Stomach smooth muscle (tissue), 2 donors: ENCODE results near the gene RPN1.
A peak's percentile ranks its signal among the peaks of the same experiment; 100 is the strongest.

Source experiments
- H3K27ac ChIP-seq: one replicate; pipeline ENCODE4 v1.7.0; 2013; ENCODE audit warnings: mild to moderate bottlenecking, low read length, inconsistent platforms
- H3K27me3 ChIP-seq, 2 donors: one replicate each; pipeline ENCODE4 v1.7.0; 2013; ENCODE audit warnings: low read length in 2 of 2; ENCODE audit not compliant: insufficient read depth in 2 of 2, control insufficient read depth in 1 of 2
- H3K36me3 ChIP-seq, 2 donors: one replicate each; pipeline ENCODE4 v1.7.0; 2013; ENCODE audit warnings: low read length in 2 of 2; ENCODE audit not compliant: control insufficient read depth in 2 of 2, insufficient read depth in 2 of 2
- H3K4me1 ChIP-seq: one replicate; pipeline ENCODE4 v1.7.0; 2013; ENCODE audit warnings: low read length; ENCODE audit not compliant: control insufficient read depth, insufficient read depth
- H3K4me3 ChIP-seq, 2 donors: one replicate each; pipeline ENCODE4 v1.7.0; 2013; ENCODE audit warnings: low read length in 2 of 2
- H3K9ac ChIP-seq, 2 donors: one replicate each; pipeline ENCODE4 v1.7.0; 2013; ENCODE audit warnings: low read length in 2 of 2, mild to moderate bottlenecking in 1 of 2
- H3K9me3 ChIP-seq, 2 donors: one replicate each; pipeline ENCODE4 v1.7.0; 2013; ENCODE audit warnings: low read length in 2 of 2; ENCODE audit not compliant: control insufficient read depth in 2 of 2
- donor health status: healthy.
- donor health status: Pancreatic carcinoma.

Gene RPN1

DNA sequence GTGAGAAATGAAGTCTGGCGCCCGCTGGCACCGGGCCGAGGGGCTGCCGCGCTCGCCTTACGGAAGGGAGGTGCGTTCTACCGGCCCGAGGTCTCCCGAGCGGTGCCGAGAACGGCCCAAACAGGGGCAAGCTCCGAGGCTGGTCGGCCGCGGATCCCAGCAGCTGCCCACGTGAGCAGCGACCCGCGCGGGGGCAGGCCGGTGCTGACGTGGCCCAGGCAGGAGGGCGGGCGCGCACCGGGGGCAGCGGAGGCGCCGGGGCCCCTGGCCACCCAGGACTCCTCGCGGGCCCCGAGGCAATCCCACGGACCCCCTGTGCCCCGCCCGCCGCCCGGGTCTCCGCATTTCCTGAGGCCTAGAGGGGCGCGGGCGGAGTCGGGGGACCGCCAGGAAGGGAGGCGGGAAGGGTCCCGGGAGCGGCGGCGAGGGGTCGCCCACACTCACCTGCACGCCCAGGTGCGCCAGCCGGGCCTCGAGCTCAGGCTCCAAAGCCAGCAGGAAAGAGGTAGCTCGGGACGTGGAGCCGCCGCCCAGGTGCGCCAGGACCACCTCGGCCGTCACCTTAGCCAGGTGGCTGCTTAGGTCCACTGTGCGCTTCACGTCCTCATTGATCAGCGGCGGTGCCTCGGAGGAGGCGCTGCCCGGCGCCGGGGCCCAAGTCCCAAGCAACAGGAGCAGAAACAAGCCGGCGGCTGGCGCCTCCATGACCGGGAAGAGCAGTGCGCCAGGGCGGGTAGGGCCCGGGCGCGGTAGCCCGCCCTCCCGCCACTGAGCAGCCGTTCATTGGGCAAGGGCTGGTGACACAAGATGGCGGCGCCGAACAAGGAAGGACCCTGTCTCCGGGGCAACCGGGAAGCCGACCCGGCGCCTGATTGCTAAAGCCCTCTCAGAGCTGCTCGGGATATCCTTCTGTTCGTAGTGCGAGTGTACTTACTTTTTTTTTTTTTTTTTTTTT, at the start of gene RPN1:
Gene RPN1, minus strand, starts transcription at position 723 of the 955 bp plus-strand sequence. Its CDS starts 18 bp downstream, at position 705.
- peak within 1 kb of the TSS; percentile 88 to 99 for H3K4me3 ChIP-seq
- H3K9ac ChIP-seq, result peak within 1 kb of the TSS; percentile 95 to 98
- H3K27me3 ChIP-seq, result no peaks in the 10 kb centered on the region
- H3K27ac ChIP-seq, result peak within 1 kb of the TSS; percentile 95
- H3K36me3 ChIP-seq, result no peaks in the 10 kb centered on the region
- H3K9me3 ChIP-seq, result no peaks in the 10 kb centered on the region
- H3K4me1 ChIP-seq, result no peaks in the 10 kb centered on the region

DNA sequence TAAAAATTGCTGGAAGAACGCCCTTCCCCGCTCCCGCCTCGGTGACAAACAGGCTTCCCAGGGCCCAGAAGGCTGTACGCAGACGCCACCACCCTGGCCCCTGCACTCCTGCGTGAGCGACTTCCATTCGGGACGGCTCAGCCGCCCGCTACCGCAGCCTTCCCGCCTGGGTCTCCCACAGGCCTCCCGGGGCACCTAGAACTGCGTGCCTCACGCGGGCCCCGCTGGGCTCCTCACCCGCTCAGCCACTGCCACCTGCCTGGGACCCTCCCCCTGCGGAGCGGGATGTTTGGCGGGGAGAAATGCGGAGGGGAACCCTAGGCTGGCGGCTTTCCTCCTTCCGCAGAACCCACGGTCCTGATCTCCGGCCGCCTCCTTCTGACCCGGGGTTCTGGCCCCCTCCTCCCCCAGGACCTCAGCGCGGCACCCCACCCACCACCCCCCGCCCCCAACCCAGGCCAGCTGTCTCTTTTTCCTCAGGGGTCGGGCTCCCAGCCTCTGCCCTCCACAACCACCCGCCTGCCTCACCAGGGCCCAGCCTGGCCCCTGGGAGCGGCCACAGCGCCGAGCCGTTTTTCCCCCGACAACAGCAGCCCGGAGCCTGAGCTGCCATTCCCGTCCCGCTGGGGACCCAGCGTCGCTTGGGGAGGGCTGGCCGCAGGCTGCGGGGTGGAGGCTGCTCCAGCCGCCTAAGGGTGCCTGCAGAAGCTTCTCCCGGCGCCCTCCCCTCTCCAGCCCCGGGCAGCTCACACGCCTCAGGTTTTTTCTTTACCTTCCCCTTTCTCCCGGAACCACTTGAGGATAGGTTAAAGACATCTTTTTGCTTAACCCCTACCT, 47.8 kb upstream of the RPN1 start:
- Histone ChIP-seq H3K9me3 (no peaks in the 10 kb centered on the region), H3K27ac (peak overlapping the region; percentile 58), H3K36me3 (no peaks in the 10 kb centered on the region), H3K4me3 (peak overlapping the region; percentile 66 to 82), H3K9ac (peak overlapping the region; percentile 72 to 87), H3K27me3 (no peaks in the 10 kb centered on the region), H3K4me1 (peaks cover 16% of the 10 kb centered on the region)

DNA sequence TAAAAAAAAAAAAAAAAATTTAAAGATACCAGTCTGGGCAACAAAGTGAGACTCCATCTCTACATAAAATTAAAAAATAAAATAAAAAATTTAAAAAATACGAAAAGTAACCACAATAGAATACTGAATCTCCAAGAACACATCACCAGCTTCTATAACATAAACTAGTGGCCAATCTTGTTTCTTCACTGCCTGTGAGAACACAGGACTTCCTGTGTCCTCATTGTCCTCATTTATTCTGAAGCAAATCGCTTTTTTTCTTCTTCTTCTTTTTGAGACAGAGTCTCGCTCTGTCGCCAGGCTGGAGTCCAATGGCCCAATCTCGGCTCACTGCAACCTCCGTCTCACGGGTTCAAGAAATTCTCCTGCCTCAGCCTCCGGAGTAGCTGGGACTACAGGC, 46.7 kb upstream of the RPN1 start:
- no peak overlapping the region for H3K9ac ChIP-seq
- no peaks in the 10 kb centered on the region for H3K27me3 ChIP-seq
- H3K27ac ChIP-seq, result no peak overlapping the region
- H3K36me3 ChIP-seq, result no peaks in the 10 kb centered on the region
- no peaks in the 10 kb centered on the region for H3K9me3 ChIP-seq
- H3K4me3 ChIP-seq, result no peak overlapping the region
- peaks cover 14% of the 10 kb centered on the region for H3K4me1 ChIP-seq

DNA sequence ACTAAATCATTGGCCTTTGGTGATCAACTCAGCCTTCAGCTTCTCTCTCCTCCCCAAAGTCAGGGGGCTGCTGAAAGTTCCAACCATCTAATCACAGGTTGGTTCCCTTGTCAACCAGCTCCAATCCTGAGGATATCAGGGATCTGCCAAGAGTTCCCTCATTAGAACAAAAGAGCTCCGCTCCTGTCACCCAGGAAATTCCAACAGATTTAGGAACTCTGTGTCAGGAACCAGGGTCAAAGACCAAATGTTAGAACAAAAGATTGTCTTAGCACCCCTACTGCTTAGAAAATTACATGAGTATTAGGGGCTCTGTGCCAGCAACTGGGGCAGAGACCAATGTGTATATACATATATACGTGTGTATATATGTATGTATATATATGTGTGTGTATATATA, 43.1 kb upstream of the RPN1 start:
- Histone ChIP-seq H3K9me3 (no peaks in the 10 kb centered on the region), H3K4me1 (peaks cover 3% of the 10 kb centered on the region)

DNA sequence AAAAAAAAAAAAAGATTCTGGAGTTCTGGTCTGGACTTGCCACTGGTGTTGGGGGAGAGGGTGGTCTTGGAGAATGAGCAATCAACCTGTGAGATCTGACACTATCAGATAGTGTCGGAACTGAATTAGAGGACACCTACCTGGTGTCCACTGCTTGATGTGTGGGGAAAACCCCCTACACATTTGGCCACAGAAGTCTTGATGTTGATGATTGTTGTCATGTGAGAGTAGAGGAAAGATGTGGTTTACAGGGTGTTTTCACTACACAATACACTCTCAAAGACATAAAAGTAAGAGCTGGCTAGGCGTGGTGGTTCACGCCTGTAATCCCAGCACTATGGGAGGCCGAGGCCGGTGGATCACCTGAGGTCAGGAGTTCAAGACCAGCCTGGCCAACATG, 38.4 kb upstream of the RPN1 start:
- no peak overlapping the region for H3K27ac ChIP-seq
- no peak overlapping the region for H3K9ac ChIP-seq
- H3K4me3 ChIP-seq, result no peak overlapping the region
- H3K27me3 ChIP-seq, result no peaks in the 10 kb centered on the region
- no peaks in the 10 kb centered on the region for H3K4me1 ChIP-seq
- no peaks in the 10 kb centered on the region for H3K36me3 ChIP-seq
- H3K9me3 ChIP-seq, result no peaks in the 10 kb centered on the region

More for the DNA sequence above, 43.1 kb upstream of the RPN1 start:
- H3K27ac ChIP-seq, result no peak overlapping the region
- H3K4me3 ChIP-seq, result no peak overlapping the region
- H3K9ac ChIP-seq, result no peak overlapping the region
- H3K36me3 ChIP-seq, result no peaks in the 10 kb centered on the region
- no peaks in the 10 kb centered on the region for H3K27me3 ChIP-seq

DNA sequence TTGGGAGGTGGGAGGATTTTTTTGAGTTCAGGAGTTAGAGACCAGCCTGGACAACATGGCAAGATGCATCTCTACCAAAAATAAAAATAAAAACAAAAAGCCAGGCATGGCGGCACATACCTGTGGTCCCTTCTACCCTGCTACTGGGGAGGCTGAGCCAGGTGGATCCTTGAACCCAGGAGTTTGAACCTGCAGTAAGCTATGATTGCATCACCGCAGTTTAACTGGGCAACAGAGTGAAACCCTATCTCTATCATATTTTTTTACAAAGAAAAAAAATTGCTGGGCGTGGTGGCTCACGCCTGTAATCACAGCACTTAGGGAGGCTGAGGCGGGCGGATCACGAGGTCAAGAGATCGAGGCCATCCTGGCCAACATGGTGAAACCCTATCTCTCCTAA, 35.8 kb upstream of the RPN1 start:
- Histone ChIP-seq H3K4me1 (no peaks in the 10 kb centered on the region), H3K9me3 (no peaks in the 10 kb centered on the region), H3K36me3 (no peaks in the 10 kb centered on the region), H3K4me3 (no peak overlapping the region), H3K27ac (no peak overlapping the region), H3K9ac (no peak overlapping the region), H3K27me3 (no peaks in the 10 kb centered on the region)

DNA sequence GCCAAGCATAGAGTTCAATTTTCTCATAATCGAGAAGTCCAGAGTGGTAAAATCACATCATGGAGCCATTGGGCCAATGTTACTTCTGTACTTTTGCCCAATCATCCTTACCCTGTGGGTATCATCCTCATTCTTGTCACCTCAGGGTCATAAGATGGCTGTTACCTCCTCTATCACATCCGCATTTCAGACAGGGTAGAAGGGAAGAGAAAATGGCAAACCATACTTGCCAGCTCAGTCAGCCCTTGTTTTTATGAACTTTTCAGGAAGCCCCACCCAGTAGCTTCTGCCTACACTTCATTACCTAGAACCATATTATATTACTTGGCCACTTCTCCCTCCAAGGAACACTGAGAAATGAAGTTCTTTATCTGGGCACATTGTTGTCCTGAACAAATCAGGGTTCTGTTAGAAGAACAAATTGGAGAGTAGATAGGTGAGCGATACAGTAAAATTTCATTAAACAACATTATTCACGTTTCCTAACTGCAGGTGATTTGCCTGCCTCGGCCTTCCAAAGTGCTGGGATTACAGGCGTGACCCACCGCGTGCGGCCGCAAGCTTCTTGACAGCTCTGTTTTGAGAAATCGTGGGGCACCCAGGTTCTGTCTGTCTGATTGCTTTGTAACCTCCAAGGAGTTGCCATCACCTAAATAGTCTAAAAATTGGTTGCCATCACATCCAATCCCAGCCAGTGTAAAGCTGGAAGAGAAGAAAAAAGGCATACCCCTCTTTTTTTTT, 34.5 kb upstream of the RPN1 start:
- Histone ChIP-seq H3K9ac (no peak overlapping the region), H3K4me1 (no peaks in the 10 kb centered on the region), H3K27ac (no peak overlapping the region), H3K4me3 (no peak overlapping the region), H3K9me3 (no peaks in the 10 kb centered on the region), H3K36me3 (no peaks in the 10 kb centered on the region), H3K27me3 (no peaks in the 10 kb centered on the region)

DNA sequence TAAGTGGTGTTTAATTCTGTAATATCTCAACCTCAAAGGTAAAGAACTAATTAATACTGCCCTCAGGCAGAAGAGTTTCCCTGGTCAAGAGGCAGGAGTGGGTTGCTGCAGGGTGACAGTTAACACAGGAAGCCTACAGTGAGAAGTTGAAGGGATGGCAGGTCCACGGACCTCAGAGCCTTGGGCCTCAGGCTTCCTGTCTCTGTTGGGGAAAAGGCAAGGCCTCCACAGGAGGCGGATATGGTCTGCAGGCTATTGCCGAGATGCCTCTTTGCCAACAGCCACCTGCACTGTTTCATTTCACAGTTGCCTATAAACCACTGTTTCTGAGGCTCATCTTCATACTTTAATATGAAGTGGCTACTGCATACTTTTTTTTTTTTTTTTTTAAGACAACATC, 33.3 kb upstream of the RPN1 start:
- no peaks in the 10 kb centered on the region for H3K4me1 ChIP-seq
- H3K9ac ChIP-seq, result no peak overlapping the region
- H3K27me3 ChIP-seq, result no peaks in the 10 kb centered on the region
- no peak overlapping the region for H3K27ac ChIP-seq
- no peaks in the 10 kb centered on the region for H3K36me3 ChIP-seq
- no peak overlapping the region for H3K4me3 ChIP-seq
- H3K9me3 ChIP-seq, result no peaks in the 10 kb centered on the region

DNA sequence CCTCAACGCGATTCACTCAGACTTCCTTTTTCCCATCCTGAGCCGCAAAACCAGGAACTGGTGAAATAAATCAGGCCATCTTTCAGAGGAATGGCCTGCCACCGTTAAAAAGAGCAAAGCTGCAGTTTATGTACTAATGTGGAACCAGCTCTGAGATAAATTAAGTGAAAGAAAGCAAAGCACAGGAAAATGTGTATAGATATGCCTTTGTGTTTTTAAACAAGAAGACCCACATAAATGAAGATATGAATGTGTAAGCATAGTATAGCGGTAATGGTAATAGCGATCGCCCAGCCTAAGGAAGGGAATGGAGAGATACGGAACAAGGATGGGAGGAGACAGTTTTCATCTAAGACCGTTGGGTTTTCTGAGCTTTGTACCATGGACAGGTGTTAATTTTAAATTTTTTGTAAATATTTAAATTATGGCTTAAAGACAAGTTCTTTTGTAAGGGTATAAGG, 30.8 kb upstream of the RPN1 start:
- Histone ChIP-seq H3K4me3 (peak overlapping the region; percentile 71 to 91), H3K27me3 (no peaks in the 10 kb centered on the region), H3K4me1 (no peaks in the 10 kb centered on the region), H3K9ac (peak overlapping the region; percentile 77 to 98), H3K36me3 (no peaks in the 10 kb centered on the region), H3K27ac (peak overlapping the region; percentile 92), H3K9me3 (no peaks in the 10 kb centered on the region)
